K562 (cell line): ENCODE measurements around the gene NR2F6.

Experiments used
- CBX8 ChIP-seq: fragments of 200-600 bp; sonication (generic); IDR thresholded peaks from 2 replicates; pipeline ENCODE4 v1.6.1; 2012; ENCODE audit warnings: borderline replicate concordance, mixed run types, low read depth, mild to moderate bottlenecking, moderate library complexity, mixed read lengths, low read length, control low read depth, inconsistent platforms; ENCODE audit not compliant: poor library complexity, severe bottlenecking; ENCODE audit errors: extremely low read depth
- HDAC1 ChIP-seq, 2 experiments: fragments of 450-650 bp; IDR thresholded peaks; 2 replicates each; pipeline ENCODE4 v1.6.1; 2016 to 2017; ENCODE audit warnings: inconsistent platforms in 1 of 2, mild to moderate bottlenecking in 1 of 2, moderate library complexity in 1 of 2
- MYBL2 ChIP-seq, 2 experiments: fragments of 450-650 bp in 1 of 2; sonication (generic) in 1 of 2; formaldehyde crosslinking in 1 of 2; IDR thresholded peaks; 2 replicates each; pipeline versions ENCODE4 v1.6.1 to v1.8.1; 2017 to 2022; ENCODE audit warnings: borderline replicate concordance in 1 of 2, inconsistent platforms in 1 of 2, low read depth in 1 of 2, mild to moderate bottlenecking in 1 of 2, missing genetic modification reagents in 1 of 2, moderate library complexity in 1 of 2
- PURB ChIP-seq: sonication (generic); formaldehyde crosslinking; IDR thresholded peaks from 2 replicates; pipeline ENCODE4 v1.9.0; 2021; ENCODE audit warnings: low read depth, mild to moderate bottlenecking, missing genetic modification reagents
- SMC3 ChIP-seq: conservative IDR thresholded peaks from 2 replicates; pipeline ENCODE4 v1.6.1; 2011; ENCODE audit warnings: low read depth, low read length, improper control_type of control experiment; ENCODE audit not compliant: insufficient read depth
- TARDBP ChIP-seq: fragments of 450-650 bp; IDR thresholded peaks from 2 replicates; pipeline ENCODE4 v1.6.1; 2016
- ZKSCAN1 ChIP-seq: fragments of 150-350 bp; IDR thresholded peaks from 2 replicates; pipeline ENCODE4 v1.6.1; 2016; ENCODE audit warnings: low read depth, low read length
- ZKSCAN3 ChIP-seq: fragments of 250-450 bp; sonication (Bioruptor Pico); IDR thresholded peaks from 2 replicates; pipeline ENCODE4 v1.4.0; 2020
- ZNF165 ChIP-seq: fragments of 250-450 bp; sonication (Bioruptor Pico); IDR thresholded peaks from 2 replicates; pipeline ENCODE4 v1.4.0; 2020; ENCODE audit warnings: borderline replicate concordance
- ZNF184 ChIP-seq: sonication (generic); formaldehyde crosslinking; IDR thresholded peaks from 2 replicates; pipeline ENCODE4 v1.5.0; 2020; ENCODE audit warnings: missing genetic modification reagents
- ZNF444 ChIP-seq: fragments of 250-450 bp; sonication (Bioruptor Pico); IDR thresholded peaks from 2 replicates; pipeline ENCODE4 v1.4.0; 2020; ENCODE audit warnings: mild to moderate bottlenecking, moderate library complexity
- TF ChIP-seq, protein P1 (sequence below): fragments of 450-650 bp; formaldehyde crosslinking; IDR thresholded peaks from 2 replicates; pipeline ENCODE4 v1.4.0; 2020; ENCODE audit warnings: mild to moderate bottlenecking, moderate library complexity

DNA sequence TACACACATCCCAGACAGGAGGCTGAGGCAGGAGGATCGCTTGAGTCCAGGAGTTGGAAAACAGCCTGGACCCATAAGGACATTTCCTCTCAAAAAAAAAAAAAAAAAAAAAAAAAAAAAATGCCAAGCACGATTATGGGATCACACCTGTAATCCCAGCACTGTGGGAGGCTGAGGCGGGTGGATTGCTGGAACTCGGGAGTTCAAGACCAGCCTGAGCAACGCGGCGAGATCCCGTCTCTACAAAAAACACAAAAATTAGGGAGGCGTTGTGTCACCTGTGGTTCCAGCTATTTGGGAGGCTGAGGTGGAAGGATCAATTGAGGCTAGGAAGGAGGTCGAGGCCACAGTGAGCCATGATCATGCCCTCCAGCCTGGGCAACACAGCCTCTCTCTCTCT is 20.7 kb downstream of the NR2F6 start:
- TF ChIP-seq MYBL2 (IDR thresholded peaks at IDR 0.05; ENCODE audit: low read depth) (no peak), MYBL2 (CRISPR knock-in tag; IDR thresholded peaks at IDR 0.05; ENCODE audit: borderline replicate concordance) (no peak), ZKSCAN1 (no peak), HDAC1 (IDR thresholded peaks at IDR 0.05) (no peak), TARDBP (no peak), CBX8 (no peak), PURB (CRISPR knock-in tag) (no peak), SMC3 (no peak), ZNF184 (CRISPR knock-in tag) (no peak), ZNF165 (CRISPR knock-in tag) (no peak), ZKSCAN3 (CRISPR knock-in tag) (no peak), ZNF444 (CRISPR knock-in tag) (no peak)
- TF ChIP-seq, protein P1, sequence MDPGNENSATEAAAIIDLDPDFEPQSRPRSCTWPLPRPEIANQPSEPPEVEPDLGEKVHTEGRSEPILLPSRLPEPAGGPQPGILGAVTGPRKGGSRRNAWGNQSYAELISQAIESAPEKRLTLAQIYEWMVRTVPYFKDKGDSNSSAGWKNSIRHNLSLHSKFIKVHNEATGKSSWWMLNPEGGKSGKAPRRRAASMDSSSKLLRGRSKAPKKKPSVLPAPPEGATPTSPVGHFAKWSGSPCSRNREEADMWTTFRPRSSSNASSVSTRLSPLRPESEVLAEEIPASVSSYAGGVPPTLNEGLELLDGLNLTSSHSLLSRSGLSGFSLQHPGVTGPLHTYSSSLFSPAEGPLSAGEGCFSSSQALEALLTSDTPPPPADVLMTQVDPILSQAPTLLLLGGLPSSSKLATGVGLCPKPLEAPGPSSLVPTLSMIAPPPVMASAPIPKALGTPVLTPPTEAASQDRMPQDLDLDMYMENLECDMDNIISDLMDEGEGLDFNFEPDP (CRISPR knock-in tag) = no peak
